ENCODE data around the gene SLC6A19. TPM values are rescaled to one million over a fixed set of nuclear protein-coding genes. Genes with fewer than 3 reads are reported as not detected.
"Not testable (repeated sequence)": the region's sequence is repeated elsewhere in the genome, so short reads cannot be mapped to it uniquely, and the experiment has no call there.

The SLC6A19 gene
- total and polyA plus RNA-seq, 2 of the 4 experiments (the other 2 are of a cell fraction): not detected

DNA sequence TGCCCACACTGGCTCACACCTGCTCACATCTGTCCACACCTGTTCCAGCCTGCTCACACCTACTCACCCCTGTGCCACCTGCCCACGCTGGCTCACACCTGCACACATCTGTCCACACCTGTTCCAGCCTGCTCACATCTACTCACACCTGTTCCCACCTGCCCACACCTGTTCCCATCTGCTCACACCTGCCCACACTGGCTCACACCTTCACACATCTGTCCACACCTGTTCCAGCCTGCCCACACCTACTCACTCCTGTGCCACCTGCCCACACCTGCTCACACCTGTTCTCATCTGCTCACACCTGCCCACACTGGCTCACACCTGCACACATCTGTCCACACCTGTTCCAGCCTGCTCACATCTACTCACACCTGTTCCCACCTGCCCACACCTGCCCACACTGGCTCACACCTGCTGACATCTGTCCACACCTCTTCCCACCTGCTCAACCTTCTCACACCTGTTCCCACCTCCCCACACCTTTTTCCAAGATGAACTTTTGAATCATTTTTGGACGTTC lies 43.9 kb upstream of the SLC6A19 start:
- H2BK5ac ChIP-seq (ENCODE audit: low read depth, low read length, poor library complexity, severe bottlenecking); dilution Hi-C loops (cut with HindIII; ENCODE audit: low sequenced_read_pairs, unreplicated experiment); H3K14ac ChIP-seq (replicated peaks; ENCODE audit: low read depth, low read length); H3K4ac ChIP-seq (ENCODE audit: low read depth, low read length); H2BK20ac ChIP-seq (ENCODE audit: low read depth, low read length); H4K5ac ChIP-seq (ENCODE audit: low read depth, low read length); H3K4me2 ChIP-seq (ENCODE audit: low read depth, low read length); ATAC-seq (ENCODE audit: low read depth); H2AFZ ChIP-seq (replicated peaks; ENCODE audit: low read length, poor library complexity); H3K18ac ChIP-seq (ENCODE audit: low read depth, low read length); CTCF ChIA-PET; H3K4me1 ChIP-seq (ENCODE audit: control insufficient read depth, insufficient read depth, low read length); H2BK120ac ChIP-seq (ENCODE audit: low read depth, low read length); DNase-seq; H2BK15ac ChIP-seq (ENCODE audit: low read depth, low read length); H4K8ac ChIP-seq (ENCODE audit: low read depth in 2 of 2, low read length in 2 of 2); H2AK5ac ChIP-seq (ENCODE audit: low read depth, low read length); H3K27ac ChIP-seq (ENCODE audit: insufficient read depth, low read length); H3K23ac ChIP-seq (ENCODE audit: low read depth, low read length); BruUV-seq (replicated peaks); H3K79me1 ChIP-seq (ENCODE audit: low read depth in 1 of 2, low read length in 2 of 2); H3K9ac ChIP-seq (ENCODE audit: low read depth, low read length); intact Hi-C loops (cut with micrococcal nuclease); H3K56ac ChIP-seq (ENCODE audit: extremely low read depth, insufficient read depth, low read length); POLR2A ChIA-PET (ENCODE audit: unreplicated experiment); H4K91ac ChIP-seq (ENCODE audit: insufficient read depth, low read depth, low read length); H3K9me1 ChIP-seq (ENCODE audit: insufficient read depth, low read length); H4K20me1 ChIP-seq (ENCODE audit: insufficient read depth, low read length); H2AK9ac ChIP-seq (replicated peaks; ENCODE audit: low read depth, low read length, poor library complexity); H3K36me3 ChIP-seq (ENCODE audit: control insufficient read depth, insufficient read depth, low read length); H3K4me3 ChIP-seq (ENCODE audit: insufficient read depth, low read depth, low read length); in situ Hi-C loops (cut with MboI; ENCODE audit: low sequenced_read_pairs); H3K9me3 ChIP-seq (ENCODE audit: control insufficient read depth, insufficient read depth, low read length): not testable (repeated sequence)
- peaks cover 50% of the 10 kb centered on the region; the same call in 1 of the 2 replicates for H3K27me3 ChIP-seq (ENCODE audit: control insufficient read depth, insufficient read depth, low read length)
- WGBS, 2 experiments (ENCODE audit: extremely low coverage in 2 of 2, insufficient read length in 1 of 2): 50% methylated on average over 1 of the region's 2 CpGs; no CpG with 5 or more reads in 1 of the 2 experiments

All from IMR-90 (cell line).